H9 (cell line): ENCODE measurements around the gene BEST2. TPM values are rescaled to one million over a fixed set of nuclear protein-coding genes. Genes with fewer than 3 reads are reported as not detected.

ENCODE experiments used
- DNase-seq: peaks from one replicate; pipeline ENCODE4 v3.0.0-alpha.2; 2017
- H2AFZ ChIP-seq: one replicate; pipeline ENCODE4 v1.6.1; 2013; ENCODE audit warnings: mild to moderate bottlenecking, low read length, control low read depth, moderate library complexity
- H2AK5ac ChIP-seq: 2 replicates; pipeline ENCODE4 v1.6.1; 2013; ENCODE audit warnings: low read length, control low read depth, mixed read lengths; ENCODE audit not compliant: insufficient read length
- H2BK120ac ChIP-seq: one replicate; pipeline ENCODE4 v1.6.1; 2013; ENCODE audit warnings: low read depth, mild to moderate bottlenecking, low read length, control low read depth, inconsistent platforms; ENCODE audit not compliant: poor library complexity, severe bottlenecking
- H2BK12ac ChIP-seq: 2 replicates; pipeline ENCODE4 v1.6.1; 2013; ENCODE audit warnings: low read length, control low read depth, mixed read lengths, low read depth; ENCODE audit not compliant: insufficient read length
- H2BK15ac ChIP-seq: 2 replicates; pipeline ENCODE4 v1.6.1; 2013; ENCODE audit warnings: low read depth, low read length, control low read depth
- H2BK20ac ChIP-seq: one replicate; pipeline ENCODE4 v1.6.1; 2013; ENCODE audit warnings: low read depth, mild to moderate bottlenecking, low read length, control low read depth, inconsistent platforms; ENCODE audit not compliant: poor library complexity, severe bottlenecking
- H2BK5ac ChIP-seq: 2 replicates; pipeline ENCODE4 v1.6.1; 2013; ENCODE audit warnings: low read length, control low read depth, mixed read lengths; ENCODE audit not compliant: insufficient read length
- H3K14ac ChIP-seq: 2 replicates; pipeline ENCODE4 v1.6.1; 2013; ENCODE audit warnings: low read length, control low read depth; ENCODE audit not compliant: insufficient read depth
- H3K18ac ChIP-seq: 2 replicates; pipeline ENCODE4 v1.6.1; 2013; ENCODE audit warnings: low read depth, mild to moderate bottlenecking, mixed read lengths, low read length, control low read depth; ENCODE audit not compliant: insufficient read length
- H3K23ac ChIP-seq: 2 replicates; pipeline ENCODE4 v1.6.1; 2013; ENCODE audit warnings: low read length, control low read depth, mixed read lengths, low read depth; ENCODE audit not compliant: insufficient read length
- H3K23me2 ChIP-seq: 2 replicates; pipeline ENCODE4 v1.6.1; 2013; ENCODE audit warnings: low read depth, mild to moderate bottlenecking, mixed read lengths, low read length, control low read depth; ENCODE audit not compliant: insufficient read length, poor library complexity, severe bottlenecking
- H3K27ac ChIP-seq: 2 replicates; pipeline ENCODE4 v1.5.1; 2013; ENCODE audit warnings: low read length, control low read depth, mixed read lengths, low read depth; ENCODE audit not compliant: insufficient read length
- H3K27me3 ChIP-seq: 2 replicates; pipeline ENCODE4 v1.6.1; 2013; ENCODE audit warnings: low read length, control low read depth, inconsistent platforms; ENCODE audit not compliant: insufficient read depth
- H3K4ac ChIP-seq: 2 replicates; pipeline ENCODE4 v1.6.1; 2013; ENCODE audit warnings: low read depth, mild to moderate bottlenecking, control low read depth, inconsistent platforms, low read length, moderate library complexity
- H3K4me1 ChIP-seq: 2 replicates; pipeline ENCODE4 v1.6.1; 2013; ENCODE audit warnings: low read length, control low read depth, inconsistent platforms; ENCODE audit not compliant: insufficient read depth
- H3K4me2 ChIP-seq: 2 replicates; pipeline ENCODE4 v1.6.1; 2013; ENCODE audit warnings: low read length, control low read depth, mixed read lengths; ENCODE audit not compliant: insufficient read length, insufficient read depth
- H3K56ac ChIP-seq: 2 replicates; pipeline ENCODE4 v1.6.1; 2013; ENCODE audit warnings: low read depth, mild to moderate bottlenecking, mixed read lengths, low read length, control low read depth; ENCODE audit not compliant: insufficient read length
- H3K79me1 ChIP-seq: 2 replicates; pipeline ENCODE4 v1.6.1; 2013; ENCODE audit warnings: low read depth, mild to moderate bottlenecking, moderate library complexity, low read length, control low read depth, inconsistent platforms; ENCODE audit not compliant: insufficient read depth, poor library complexity, severe bottlenecking
- H3K79me2 ChIP-seq: 2 replicates; pipeline ENCODE4 v1.6.1; 2013; ENCODE audit warnings: low read length, control low read depth, inconsistent platforms; ENCODE audit not compliant: insufficient read depth
- H3K9ac ChIP-seq: 2 replicates; pipeline ENCODE4 v1.6.1; 2013; ENCODE audit warnings: low read length, control low read depth, mixed read lengths; ENCODE audit not compliant: insufficient read length; ENCODE audit errors: extremely low read depth
- H3K9me3 ChIP-seq: one replicate; pipeline ENCODE4 v1.6.1; 2013; ENCODE audit warnings: low read depth, low read length, inconsistent platforms; ENCODE audit not compliant: control insufficient read depth
- H3T11ph ChIP-seq: one replicate; pipeline ENCODE4 v1.6.1; 2013; ENCODE audit warnings: mild to moderate bottlenecking, low read length, control low read depth, inconsistent platforms
- H4K20me1 ChIP-seq: one replicate; pipeline ENCODE4 v1.6.1; 2013; ENCODE audit not compliant: control insufficient read depth, insufficient read length, insufficient read depth
- H4K5ac ChIP-seq: 2 replicates; pipeline ENCODE4 v1.6.1; 2013; ENCODE audit warnings: low read depth, mild to moderate bottlenecking, mixed read lengths, low read length, control low read depth; ENCODE audit not compliant: insufficient read length
- H4K8ac ChIP-seq: replicated peaks from 2 replicates; pipeline ENCODE4 v1.6.1; 2013; ENCODE audit warnings: low read length, control low read depth, mixed read lengths, low read depth; ENCODE audit not compliant: insufficient read length
- H4K91ac ChIP-seq: 2 replicates; pipeline ENCODE4 v1.6.1; 2013; ENCODE audit warnings: low read depth, mild to moderate bottlenecking, moderate library complexity, mixed read lengths, low read length, control low read depth; ENCODE audit not compliant: insufficient read length
- H3K27ac Mint-ChIP-seq, 3 experiments: 2 replicates in 2 of 3; 3 replicates in 1 of 3; pipeline ENCODE4 v1.8.0; 2020 to 2021; ENCODE audit warnings: mixed read lengths in 3 of 3, mild to moderate bottlenecking in 1 of 3, moderate library complexity in 1 of 3
- H3K27me3 Mint-ChIP-seq: 2 replicates; pipeline ENCODE4 v1.8.0; 2021; ENCODE audit warnings: low read depth, mild to moderate bottlenecking, moderate library complexity, mixed read lengths
- H3K36me3 Mint-ChIP-seq, 3 experiments: 2 replicates in 2 of 3; 3 replicates in 1 of 3; pipeline ENCODE4 v1.8.0; 2020 to 2021; ENCODE audit warnings: low read depth in 3 of 3, mixed read lengths in 3 of 3; ENCODE audit not compliant: insufficient read depth in 1 of 3
- H3K4me1 Mint-ChIP-seq, 2 experiments: 2 replicates each; pipeline ENCODE4 v1.8.0; 2020; ENCODE audit warnings: mixed read lengths in 2 of 2
- H3K4me3 Mint-ChIP-seq, 2 experiments: 2 replicates in 1 of 2; 3 replicates in 1 of 2; pipeline ENCODE4 v1.8.0; 2020 to 2021; ENCODE audit warnings: mild to moderate bottlenecking in 2 of 2, mixed read lengths in 2 of 2, moderate library complexity in 1 of 2
- H3K9me3 Mint-ChIP-seq, 2 experiments: 2 replicates in 1 of 2; 3 replicates in 1 of 2; pipeline ENCODE4 v1.8.0; 2020; ENCODE audit warnings: mild to moderate bottlenecking in 2 of 2, mixed read lengths in 2 of 2, moderate library complexity in 1 of 2
- CTCF ChIP-seq: fragments of 200-600 bp; sonication (generic); conservative IDR thresholded peaks from 3 replicates; pipeline ENCODE4 v1.8.0; 2021; ENCODE audit warnings: antibody characterized with exemption, mild to moderate bottlenecking
- whole genome bisulfite sequencing: extraction: QIAGEN DNeasy Blood & Tissue Kit; methylation state at CpG from one replicate; pipeline ENCODE4 v1.1.7; 2013; ENCODE audit warnings: missing lambda C conversion rate, low lambda C conversion rate, mixed read lengths; ENCODE audit not compliant: insufficient read length; ENCODE audit errors: extremely low coverage; 5-methylcytosine and 5-hydroxymethylcytosine counted together
- total RNA-seq: library from RNA; stranded (reverse); gene quantifications from 2 replicates; pipeline ENCODE4 v1.2.1, GENCODE V29; 2021

BEST2 gene
- total RNA-seq, 1 experiment from 2014 or later: 1.6 TPM

- no peak overlapping the region for H2BK5ac ChIP-seq
- no peak overlapping the region for H4K5ac ChIP-seq
- H3K4me2 ChIP-seq: no peak overlapping the region
- Mint-ChIP-seq H3K27ac (no peak overlapping the region), H3K36me3 (peaks cover 21 to 23% (median 22%) of the 10 kb centered on the region in 3 experiments), H3K27me3 (peaks cover 61% of the 10 kb centered on the region), H3K4me3 (peak overlapping the region in 1 of 2 experiments; percentile 6; a peak in 2 of 5 replicates), H3K9me3 (peaks cover 3 to 5% of the 10 kb centered on the region in 2 experiments; a peak in 3 of 5 replicates), H3K4me1 (peaks cover 18 to 35% of the 10 kb centered on the region in 2 experiments)
- H2BK15ac ChIP-seq: no peak overlapping the region
- H3K4ac ChIP-seq: no peak overlapping the region
- H3K23ac ChIP-seq: no peak overlapping the region
- no peaks in the 10 kb centered on the region for H3K79me2 ChIP-seq
- H3K79me1 ChIP-seq: no peaks in the 10 kb centered on the region
- WGBS: no CpG with 5 or more reads among the region's 9 CpGs
- H3K9me3 ChIP-seq: no peaks in the 10 kb centered on the region
- H3T11ph ChIP-seq: no peak overlapping the region
- no peak overlapping the region for H3K56ac ChIP-seq
- H3K18ac ChIP-seq: no peak overlapping the region
- no peak overlapping the region for H2BK20ac ChIP-seq
- H4K91ac ChIP-seq: no peak overlapping the region
- no peaks in the 10 kb centered on the region for H4K20me1 ChIP-seq
- H2BK12ac ChIP-seq: no peak overlapping the region
- no peaks in the 10 kb centered on the region for H3K4me1 ChIP-seq
- no peaks in the 10 kb centered on the region; the same call in 1 of the 2 replicates for H3K27me3 ChIP-seq
- H3K27ac ChIP-seq: no peak overlapping the region
- no peak overlapping the region for H2BK120ac ChIP-seq
- H2AFZ ChIP-seq: no peak overlapping the region
- H3K23me2 ChIP-seq: peaks cover 6% of the 10 kb centered on the region
- H3K9ac ChIP-seq: no peak overlapping the region
- no peak for TF ChIP-seq CTCF
- H4K8ac ChIP-seq: no peak overlapping the region
- no peak overlapping the region for H2AK5ac ChIP-seq
- H3K14ac ChIP-seq: no peak overlapping the region
- DNase-seq: no peak
Observed at GRCh38 chr19:12750851-12751250, 740 bp upstream of the BEST2 start.
